DOHH2 (cell line): ENCODE measurements around the gene SCAF11.

ENCODE experiments used
- H3F3A ChIP-seq: fragments of 200-600 bp; sonication (generic), shearing (Covaris generic); 2 replicates; pipeline ENCODE4 v1.6.0; 2016; ENCODE audit warnings: antibody characterized with exemption, mild to moderate bottlenecking; ENCODE audit not compliant: control insufficient read depth, insufficient read depth
- H3K27ac ChIP-seq: fragments of 200-600 bp; sonication (generic); 2 replicates; pipeline ENCODE4 v1.5.1; 2014; ENCODE audit warnings: low read depth, mild to moderate bottlenecking, low read length, moderate library complexity
- H3K27me3 ChIP-seq: fragments of 200-600 bp; sonication (generic); 2 replicates; pipeline ENCODE4 v1.6.1; 2014; ENCODE audit warnings: mild to moderate bottlenecking, low read length, mixed read lengths; ENCODE audit not compliant: control insufficient read depth
- H3K36me3 ChIP-seq: fragments of 200-600 bp; sonication (generic); 2 replicates; pipeline ENCODE4 v1.6.1; 2014; ENCODE audit warnings: mild to moderate bottlenecking, low read length, moderate library complexity, mixed read lengths; ENCODE audit not compliant: control insufficient read depth
- H3K4me1 ChIP-seq: fragments of 200-600 bp; sonication (generic); 2 replicates; pipeline ENCODE4 v1.6.1; 2014; ENCODE audit warnings: mild to moderate bottlenecking, low read length, mixed read lengths; ENCODE audit not compliant: control insufficient read depth
- H3K4me2 ChIP-seq: fragments of 200-600 bp; sonication (generic); 2 replicates; pipeline ENCODE4 v1.6.0; 2014; ENCODE audit warnings: mild to moderate bottlenecking, low read length, moderate library complexity
- H3K4me3 ChIP-seq: fragments of 200-600 bp; sonication (generic); 2 replicates; pipeline ENCODE4 v1.5.1; 2014; ENCODE audit warnings: mild to moderate bottlenecking, low read length, mixed read lengths
- H3K79me2 ChIP-seq: fragments of 200-600 bp; sonication (generic); 2 replicates; pipeline ENCODE4 v1.6.1; 2014; ENCODE audit warnings: mild to moderate bottlenecking, low read length, mixed read lengths; ENCODE audit not compliant: control insufficient read depth
- H3K9me2 ChIP-seq: fragments of 200-600 bp; sonication (generic); replicated peaks from 2 replicates; pipeline ENCODE4 v1.6.1; 2014; ENCODE audit warnings: mild to moderate bottlenecking, low read length, mixed read lengths; ENCODE audit not compliant: control insufficient read depth
- H3K9me3 ChIP-seq: fragments of 200-600 bp; sonication (generic); 2 replicates; pipeline ENCODE4 v1.6.1; 2014; ENCODE audit warnings: antibody characterized with exemption, low read length, mixed read lengths; ENCODE audit not compliant: control insufficient read depth, insufficient read depth
- H4K20me1 ChIP-seq: fragments of 200-600 bp; sonication (generic); 2 replicates; pipeline ENCODE4 v1.6.0; 2014; ENCODE audit warnings: low read depth, mild to moderate bottlenecking, antibody characterized with exemption, low read length, moderate library complexity; ENCODE audit not compliant: control insufficient read depth, insufficient read depth
- EZH2phosphoT487 ChIP-seq: fragments of 200-600 bp; sonication (generic); IDR thresholded peaks from 2 replicates; pipeline ENCODE4 v1.6.1; 2017; ENCODE audit warnings: borderline replicate concordance, mild to moderate bottlenecking, antibody characterized with exemption, low read length, moderate library complexity, mixed read lengths
- TF ChIP-seq, protein P1 (sequence below): fragments of 200-600 bp; sonication (generic); IDR thresholded peaks from one replicate; pipeline ENCODE4 v1.5.1; 2014; ENCODE audit warnings: antibody characterized with exemption, mild to moderate bottlenecking, low read depth, low read length; ENCODE audit not compliant: poor library complexity, severe bottlenecking

The SCAF11 gene

GRCh38 chr12:45988264-45988663 is 2.1 kb downstream of the SCAF11 start:
- Histone ChIP-seq H4K20me1 (peaks cover 31% of the 10 kb centered on the region), H3K4me2 (peak overlapping the region; percentile 74), H3F3A (peaks cover 3% of the 10 kb centered on the region; the same call in 1 of the 2 replicates), H3K4me3 (peak overlapping the region; percentile 86), H3K9me2 (no peaks in the 10 kb centered on the region), H3K4me1 (peaks cover 51% of the 10 kb centered on the region), H3K27me3 (no peaks in the 10 kb centered on the region), H3K79me2 (peaks cover 75% of the 10 kb centered on the region), H3K27ac (no peak overlapping the region), H3K36me3 (peaks cover 66% of the 10 kb centered on the region), H3K9me3 (no peaks in the 10 kb centered on the region)
- TF ChIP-seq, protein P1, sequence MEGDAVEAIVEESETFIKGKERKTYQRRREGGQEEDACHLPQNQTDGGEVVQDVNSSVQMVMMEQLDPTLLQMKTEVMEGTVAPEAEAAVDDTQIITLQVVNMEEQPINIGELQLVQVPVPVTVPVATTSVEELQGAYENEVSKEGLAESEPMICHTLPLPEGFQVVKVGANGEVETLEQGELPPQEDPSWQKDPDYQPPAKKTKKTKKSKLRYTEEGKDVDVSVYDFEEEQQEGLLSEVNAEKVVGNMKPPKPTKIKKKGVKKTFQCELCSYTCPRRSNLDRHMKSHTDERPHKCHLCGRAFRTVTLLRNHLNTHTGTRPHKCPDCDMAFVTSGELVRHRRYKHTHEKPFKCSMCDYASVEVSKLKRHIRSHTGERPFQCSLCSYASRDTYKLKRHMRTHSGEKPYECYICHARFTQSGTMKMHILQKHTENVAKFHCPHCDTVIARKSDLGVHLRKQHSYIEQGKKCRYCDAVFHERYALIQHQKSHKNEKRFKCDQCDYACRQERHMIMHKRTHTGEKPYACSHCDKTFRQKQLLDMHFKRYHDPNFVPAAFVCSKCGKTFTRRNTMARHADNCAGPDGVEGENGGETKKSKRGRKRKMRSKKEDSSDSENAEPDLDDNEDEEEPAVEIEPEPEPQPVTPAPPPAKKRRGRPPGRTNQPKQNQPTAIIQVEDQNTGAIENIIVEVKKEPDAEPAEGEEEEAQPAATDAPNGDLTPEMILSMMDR = no peak

- Histone ChIP-seq H3K79me2 (peaks cover 85% of the 10 kb centered on the region), H3K27me3 (no peaks in the 10 kb centered on the region), H3K36me3 (peaks cover 73% of the 10 kb centered on the region), H3K4me2 (peak overlapping the region; percentile 74), H4K20me1 (peaks cover 33% of the 10 kb centered on the region), H3K4me3 (peak overlapping the region; percentile 86), H3K27ac (no peak overlapping the region), H3F3A (peaks cover 2% of the 10 kb centered on the region; the same call in 1 of the 2 replicates), H3K4me1 (peaks cover 48% of the 10 kb centered on the region), H3K9me3 (no peaks in the 10 kb centered on the region), H3K9me2 (no peaks in the 10 kb centered on the region)
- TF ChIP-seq, protein P1 = no peak
- TF ChIP-seq EZH2phosphoT487 = no peak
Observed at GRCh38 chr12:45987340-45987727, 3.0 kb downstream of the SCAF11 start.

GRCh38 chr12:45986641-45987339 is 3.6 kb downstream of the SCAF11 start:
- Histone ChIP-seq H3K79me2 (peaks cover 90% of the 10 kb centered on the region), H3K27ac (no peak overlapping the region), H3K4me1 (peaks cover 48% of the 10 kb centered on the region), H4K20me1 (peaks cover 36% of the 10 kb centered on the region), H3K36me3 (peaks cover 73% of the 10 kb centered on the region), H3K27me3 (no peaks in the 10 kb centered on the region), H3K4me3 (peak overlapping the region; percentile 86), H3K4me2 (peak overlapping the region; percentile 74), H3K9me3 (no peaks in the 10 kb centered on the region), H3K9me2 (no peaks in the 10 kb centered on the region), H3F3A (no peaks in the 10 kb centered on the region)
- TF ChIP-seq EZH2phosphoT487 = no peak
- TF ChIP-seq, protein P1 = no peak
